Cardiac muscle cell (in vitro differentiated cells and primary cell): Measurements from ENCODE around the gene CDH9. TPM values are rescaled to one million over a fixed set of nuclear protein-coding genes. Genes with fewer than 3 reads are reported as not detected.
"Not testable (repeated sequence)": the region's sequence is repeated elsewhere in the genome, so short reads cannot be mapped to it uniquely, and the experiment has no call there.

Source experiments
- DNase-seq, 2 donors: peaks; one replicate each; pipeline versions ENCODE4 v3.0.0 to v3.0.0-alpha.2; 2010 to 2017; ENCODE audit warnings: low read depth in 1 of 2, low spot score in 1 of 2
- H3K27ac ChIP-seq: fragments of 200-600 bp; sonication (generic); 2 replicates; pipeline ENCODE4 v1.5.1; 2016
- H3K27me3 ChIP-seq: fragments of 200-600 bp; sonication (generic); 2 replicates; pipeline ENCODE4 v1.6.0; 2016; ENCODE audit warnings: control low read depth
- H3K36me3 ChIP-seq: fragments of 200-600 bp; sonication (generic); 2 replicates; pipeline ENCODE4 v1.5.1; 2016; ENCODE audit warnings: control low read depth
- H3K4me1 ChIP-seq: fragments of 200-600 bp; sonication (generic); 2 replicates; pipeline ENCODE4 v1.8.1; 2017; ENCODE audit warnings: low read depth, mild to moderate bottlenecking, mixed run types
- H3K4me3 ChIP-seq: fragments of 200-600 bp; sonication (generic); 2 replicates; pipeline ENCODE4 v1.5.1; 2016; ENCODE audit warnings: mild to moderate bottlenecking
- H3K9me3 ChIP-seq: fragments of 200-600 bp; sonication (generic); 2 replicates; pipeline ENCODE4 v1.5.1; 2017; ENCODE audit warnings: low read depth, mild to moderate bottlenecking, control low read depth
- CTCF ChIP-seq: IDR thresholded peaks from 2 replicates; pipeline ENCODE4 v1.5.1; 2012; ENCODE audit warnings: low read depth, mild to moderate bottlenecking, low read length
- polyA plus RNA-seq: library from polyadenylated mRNA; unstranded; fragments of >200 nt; fragmentation: Nextera tagmentation; extraction: Ambion mirVana; gene quantifications from 2 replicates; pipeline ENCODE4 v1.2.1, GENCODE V29; 2016
- total RNA-seq: library from RNA; depleted of rRNA; stranded (reverse); fragments of >200 nt; gene quantifications from 2 replicates; pipeline ENCODE4 v1.2.3, GENCODE V29; 2016

The CDH9 gene
- total and polyA plus RNA-seq, 2 experiments from 2014 or later = not detected

- no peaks in the 10 kb centered on the region for H3K9me3 ChIP-seq
- no peak overlapping the region for H3K4me3 ChIP-seq
- H3K27ac ChIP-seq = no peak overlapping the region
- DNase-seq = no peak
- no peak for TF ChIP-seq CTCF
- no peaks in the 10 kb centered on the region for H3K4me1 ChIP-seq
- H3K36me3 ChIP-seq = no peaks in the 10 kb centered on the region
- no peaks in the 10 kb centered on the region for H3K27me3 ChIP-seq
Measured at GRCh38 chr5:26864061-26864460, 174.3 kb downstream of the CDH9 start.

GRCh38 chr5:26856238-26856637, 182.1 kb downstream of the CDH9 start:
- H3K27ac ChIP-seq = no peak overlapping the region
- no peaks in the 10 kb centered on the region for H3K9me3 ChIP-seq
- no peaks in the 10 kb centered on the region for H3K27me3 ChIP-seq
- no peak overlapping the region for H3K4me3 ChIP-seq
- H3K4me1 ChIP-seq = no peaks in the 10 kb centered on the region
- no peaks in the 10 kb centered on the region for H3K36me3 ChIP-seq
- DNase-seq = no peak
- TF ChIP-seq CTCF = no peak

- H3K27ac ChIP-seq, H3K27me3 ChIP-seq, H3K4me1 ChIP-seq, H3K4me3 ChIP-seq, H3K36me3 ChIP-seq, DNase-seq, H3K9me3 ChIP-seq: not testable (repeated sequence)
Measured at GRCh38 chr5:26852450-26852849, 185.9 kb downstream of the CDH9 start.

- Histone ChIP-seq H3K36me3 (no peaks in the 10 kb centered on the region), H3K4me1 (no peaks in the 10 kb centered on the region), H3K9me3 (no peaks in the 10 kb centered on the region), H3K4me3 (no peak overlapping the region), H3K27me3 (no peaks in the 10 kb centered on the region), H3K27ac (no peak overlapping the region)
- DNase-seq = no peak
- TF ChIP-seq CTCF = no peak
Measured at GRCh38 chr5:26847041-26847736, 191.2 kb downstream of the CDH9 start.

- Histone ChIP-seq H3K9me3 (no peaks in the 10 kb centered on the region), H3K4me3 (no peak overlapping the region), H3K27me3 (no peaks in the 10 kb centered on the region), H3K27ac (no peak overlapping the region), H3K4me1 (no peaks in the 10 kb centered on the region), H3K36me3 (no peaks in the 10 kb centered on the region)
- no peak for DNase-seq
- TF ChIP-seq CTCF = no peak
Measured at GRCh38 chr5:26843677-26844076, 194.7 kb downstream of the CDH9 start.

- no peaks in the 10 kb centered on the region for H3K9me3 ChIP-seq
Measured at GRCh38 chr5:26833596-26833995, 204.8 kb downstream of the CDH9 start.

More at GRCh38 chr5:26833596-26833995, 204.8 kb downstream of the CDH9 start:
- DNase-seq = no peak
- Histone ChIP-seq H3K4me1 (no peaks in the 10 kb centered on the region), H3K4me3 (no peak overlapping the region), H3K36me3 (no peaks in the 10 kb centered on the region), H3K27ac (no peak overlapping the region), H3K27me3 (no peaks in the 10 kb centered on the region)
- TF ChIP-seq CTCF = no peak
